Mesendoderm (in vitro differentiated cells): ENCODE results near the gene NMS.

Experiments
- DNase-seq: peaks from one replicate; pipeline ENCODE4 v3.0.0; 2013
- H2AK5ac ChIP-seq: 2 replicates; pipeline ENCODE4 v1.6.1; 2013; ENCODE audit warnings: low read length, inconsistent platforms
- H2BK120ac ChIP-seq: 2 replicates; pipeline ENCODE4 v1.6.1; 2013; ENCODE audit warnings: low read depth, mild to moderate bottlenecking, low read length, moderate library complexity, mixed read lengths
- H2BK15ac ChIP-seq: replicated peaks from 2 replicates; pipeline ENCODE4 v1.6.1; 2013; ENCODE audit warnings: low read depth, mild to moderate bottlenecking, moderate library complexity
- H2BK5ac ChIP-seq: 2 replicates; pipeline ENCODE4 v1.6.1; 2013; ENCODE audit warnings: low read length, inconsistent platforms
- H3K18ac ChIP-seq: 2 replicates; pipeline ENCODE4 v1.6.1; 2013; ENCODE audit warnings: mild to moderate bottlenecking, low read length, mixed read lengths
- H3K23ac ChIP-seq: one replicate; pipeline ENCODE4 v1.6.1; 2013; ENCODE audit warnings: low read length
- H3K27ac ChIP-seq: 2 replicates; pipeline ENCODE4 v1.5.1; 2013; ENCODE audit warnings: low read depth, mild to moderate bottlenecking, inconsistent platforms, low read length, moderate library complexity
- H3K27me3 ChIP-seq: 2 replicates; pipeline ENCODE4 v1.6.1; 2013; ENCODE audit warnings: low read length, control low read depth, mild to moderate bottlenecking, inconsistent platforms; ENCODE audit not compliant: insufficient read depth, poor library complexity
- H3K36me3 ChIP-seq: 2 replicates; pipeline ENCODE4 v1.6.1; 2013; ENCODE audit warnings: low read length, inconsistent platforms; ENCODE audit not compliant: control insufficient read depth, insufficient read depth
- H3K4ac ChIP-seq: one replicate; pipeline ENCODE4 v1.6.1; 2013; ENCODE audit warnings: low read depth, mild to moderate bottlenecking, low read length, moderate library complexity
- H3K4me1 ChIP-seq: 2 replicates; pipeline ENCODE4 v1.6.1; 2013; ENCODE audit warnings: low read depth, low read length, inconsistent platforms; ENCODE audit not compliant: control insufficient read depth
- H3K4me2 ChIP-seq: 2 replicates; pipeline ENCODE4 v1.6.1; 2013; ENCODE audit warnings: low read length
- H3K4me3 ChIP-seq: 2 replicates; pipeline ENCODE4 v1.5.1; 2013; ENCODE audit warnings: mild to moderate bottlenecking, low read length
- H3K56ac ChIP-seq: one replicate; pipeline ENCODE4 v1.6.1; 2013; ENCODE audit warnings: low read length
- H3K79me1 ChIP-seq: 2 replicates; pipeline ENCODE4 v1.6.1; 2013; ENCODE audit warnings: low read length, inconsistent platforms
- H3K79me2 ChIP-seq: 2 replicates; pipeline ENCODE4 v1.6.1; 2013; ENCODE audit warnings: mild to moderate bottlenecking, low read length; ENCODE audit not compliant: control insufficient read depth, insufficient read depth
- H3K9ac ChIP-seq: 2 replicates; pipeline ENCODE4 v1.6.1; 2013; ENCODE audit warnings: low read length, inconsistent platforms
- H4K5ac ChIP-seq: one replicate; pipeline ENCODE4 v1.6.1; 2013; ENCODE audit warnings: low read length
- H4K8ac ChIP-seq: one replicate; pipeline ENCODE4 v1.6.1; 2013; ENCODE audit warnings: low read depth, mild to moderate bottlenecking, control low read depth, low read length, moderate library complexity
- WGBS: extraction: QIAGEN DNeasy Blood & Tissue Kit; methylation state at CpG from one replicate; pipeline ENCODE4 v1.1.7; 2013; ENCODE audit warnings: low lambda C conversion rate, missing lambda C conversion rate; ENCODE audit not compliant: insufficient coverage; ENCODE audit errors: extremely low coverage; 5-methylcytosine and 5-hydroxymethylcytosine counted together

The NMS gene

DNA sequence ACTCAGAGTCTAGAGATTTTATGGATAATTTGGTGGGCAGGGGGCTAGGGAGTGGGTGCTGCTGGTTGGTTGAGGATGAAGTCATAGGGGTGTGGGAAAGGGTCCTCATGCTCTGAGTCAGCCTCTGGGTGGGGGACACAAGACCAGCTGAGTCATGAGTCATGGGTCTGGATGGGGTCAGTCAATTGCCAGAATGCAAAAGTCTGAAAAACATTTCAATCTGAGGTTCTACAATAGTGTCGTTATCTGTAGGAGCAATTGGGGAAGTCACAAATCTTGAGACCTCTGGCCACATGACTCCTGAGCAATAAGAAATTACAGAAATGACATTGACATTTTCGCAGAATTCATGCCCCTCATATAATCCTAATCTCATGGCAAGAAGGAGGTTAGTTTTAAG, 15.1 kb downstream of the NMS start:
- Histone ChIP-seq H3K27me3 (no peaks in the 10 kb centered on the region), H3K4me2 (no peak overlapping the region), H2BK5ac (no peak overlapping the region), H4K8ac (no peak overlapping the region), H3K4ac (no peak overlapping the region), H3K4me3 (no peak overlapping the region), H3K56ac (no peak overlapping the region), H3K4me1 (no peaks in the 10 kb centered on the region), H3K27ac (no peak overlapping the region), H3K79me1 (no peaks in the 10 kb centered on the region), H3K18ac (no peak overlapping the region), H3K36me3 (no peaks in the 10 kb centered on the region), H3K79me2 (no peaks in the 10 kb centered on the region), H4K5ac (no peak overlapping the region), H2BK120ac (no peak overlapping the region), H2BK15ac (no peak overlapping the region), H3K23ac (no peak overlapping the region), H3K9ac (no peak overlapping the region), H2AK5ac (no peak overlapping the region)
- no peak for DNase-seq
- WGBS = no CpG with 5 or more reads among the region's 2 CpGs

DNA sequence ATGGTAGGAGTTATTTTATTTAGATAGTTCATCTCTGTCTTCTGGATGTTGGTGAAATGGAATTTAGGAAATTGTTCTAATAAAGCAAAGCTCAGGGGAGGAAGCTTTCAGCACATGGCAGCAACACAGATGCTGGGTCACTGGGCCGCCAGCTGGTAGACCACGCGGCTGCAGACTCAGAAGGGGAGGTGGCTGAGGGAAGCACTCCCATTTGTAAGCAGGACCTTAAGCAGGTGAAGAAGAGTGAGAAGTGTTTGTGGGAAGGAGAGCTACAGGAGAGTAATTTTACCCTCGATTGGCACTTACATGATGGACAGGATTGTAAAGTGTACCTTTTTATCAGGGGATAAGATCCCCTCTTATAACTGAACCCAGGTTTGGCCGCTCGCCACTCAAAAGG, 24.4 kb downstream of the NMS start:
- DNase-seq = no peak
- no peak overlapping the region for H4K5ac ChIP-seq
- WGBS = no CpG with 5 or more reads among the region's 6 CpGs

DNA sequence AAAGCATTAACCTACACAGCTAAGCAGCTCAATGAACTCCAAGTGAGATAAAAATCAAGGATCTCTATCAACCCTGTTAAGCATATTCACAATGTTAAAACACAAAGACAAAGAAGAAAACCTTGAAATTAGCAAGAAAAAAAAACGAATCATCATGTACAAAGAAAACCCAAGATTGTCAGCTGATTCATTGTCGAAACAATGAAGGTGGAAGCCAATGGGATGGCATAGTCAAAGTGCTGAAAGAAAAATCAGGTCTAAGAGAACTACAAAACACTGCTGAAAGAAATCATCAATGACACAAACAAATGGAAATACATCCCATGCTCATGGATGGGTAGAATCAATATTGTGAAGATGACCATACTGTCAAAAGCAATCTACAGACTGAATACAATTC, 32.5 kb downstream of the NMS start:
- H3K79me2 ChIP-seq = no peaks in the 10 kb centered on the region
- H3K36me3 ChIP-seq = no peaks in the 10 kb centered on the region
- H3K56ac ChIP-seq = no peak overlapping the region
- H3K23ac ChIP-seq = no peak overlapping the region
- no CpG with 5 or more reads among the region's 2 CpGs for WGBS
- no peaks in the 10 kb centered on the region for H3K4me1 ChIP-seq
- DNase-seq = no peak
- no peak overlapping the region for H2BK15ac ChIP-seq
- no peak overlapping the region for H2BK120ac ChIP-seq
- H2BK5ac ChIP-seq = no peak overlapping the region
- H2AK5ac ChIP-seq = no peak overlapping the region
- H3K4ac ChIP-seq = no peak overlapping the region
- no peak overlapping the region for H3K4me2 ChIP-seq
- no peak overlapping the region for H4K8ac ChIP-seq
- no peak overlapping the region for H3K9ac ChIP-seq
- H4K5ac ChIP-seq = no peak overlapping the region
- no peak overlapping the region for H3K18ac ChIP-seq
- no peak overlapping the region for H3K27ac ChIP-seq
- H3K4me3 ChIP-seq = no peak overlapping the region
- H3K79me1 ChIP-seq = no peaks in the 10 kb centered on the region
- H3K27me3 ChIP-seq = no peaks in the 10 kb centered on the region

More for the DNA sequence above, 24.4 kb downstream of the NMS start:
- no peak overlapping the region for H3K9ac ChIP-seq
- H3K79me1 ChIP-seq = no peaks in the 10 kb centered on the region
- no peak overlapping the region for H3K4ac ChIP-seq
- no peak overlapping the region for H2AK5ac ChIP-seq
- H3K27me3 ChIP-seq = no peaks in the 10 kb centered on the region
- no peak overlapping the region for H3K4me3 ChIP-seq
- no peak overlapping the region for H3K4me2 ChIP-seq
- H2BK5ac ChIP-seq = no peak overlapping the region
- H3K27ac ChIP-seq = no peak overlapping the region
- no peaks in the 10 kb centered on the region for H3K79me2 ChIP-seq
- no peak overlapping the region for H3K56ac ChIP-seq
- no peak overlapping the region for H3K23ac ChIP-seq
- no peak overlapping the region for H2BK15ac ChIP-seq
- no peaks in the 10 kb centered on the region for H3K36me3 ChIP-seq
- no peak overlapping the region for H3K18ac ChIP-seq
- no peak overlapping the region for H2BK120ac ChIP-seq
- H4K8ac ChIP-seq = no peak overlapping the region
- H3K4me1 ChIP-seq = no peaks in the 10 kb centered on the region

DNA sequence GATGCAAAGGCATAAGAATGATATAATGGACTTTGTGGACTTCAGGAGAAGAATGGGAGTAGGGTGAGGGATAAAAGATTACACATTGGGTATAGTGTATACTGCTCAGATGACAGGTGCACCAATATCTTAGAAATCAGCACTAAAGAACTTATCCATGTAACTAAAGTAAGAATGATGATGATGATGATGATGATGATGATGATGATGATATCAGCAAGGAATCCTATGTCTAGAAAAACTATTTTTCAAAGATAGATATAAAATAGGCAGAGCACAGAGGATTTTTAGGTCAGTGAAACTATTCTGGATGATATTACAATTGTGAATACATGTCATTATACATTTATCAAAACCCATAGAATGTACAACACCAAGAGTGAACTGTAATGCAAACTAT, 34.3 kb downstream of the NMS start:
- Histone ChIP-seq H2BK5ac (no peak overlapping the region), H3K18ac (no peak overlapping the region), H2BK15ac (no peak overlapping the region), H3K79me2 (no peaks in the 10 kb centered on the region), H3K79me1 (no peaks in the 10 kb centered on the region), H3K56ac (no peak overlapping the region), H3K4me1 (no peaks in the 10 kb centered on the region), H3K23ac (no peak overlapping the region), H2AK5ac (no peak overlapping the region), H4K8ac (no peak overlapping the region), H3K27ac (no peak overlapping the region), H2BK120ac (no peak overlapping the region), H3K36me3 (no peaks in the 10 kb centered on the region), H3K4me3 (no peak overlapping the region), H3K9ac (no peak overlapping the region), H3K4ac (no peak overlapping the region), H4K5ac (no peak overlapping the region), H3K4me2 (no peak overlapping the region), H3K27me3 (no peaks in the 10 kb centered on the region)
- DNase-seq = no peak

DNA sequence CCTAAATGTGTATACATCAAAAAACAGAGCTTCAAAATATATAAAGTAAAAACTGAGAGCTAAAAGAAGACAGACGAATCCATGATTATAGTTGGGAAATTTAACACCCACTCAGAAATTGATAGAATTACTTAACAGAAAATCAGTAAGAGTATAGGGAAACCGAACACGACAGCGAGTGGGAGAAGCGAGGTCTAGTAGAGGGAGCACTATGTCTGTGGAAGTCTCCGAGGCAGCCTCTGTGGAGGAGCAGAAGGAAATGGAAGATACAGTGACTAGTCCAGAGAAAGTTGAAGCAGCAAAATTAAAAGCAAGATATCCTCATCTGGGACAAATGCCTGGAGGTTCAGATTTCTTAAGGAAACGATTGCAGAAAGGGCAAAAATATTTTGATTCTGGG, 38.8 kb downstream of the NMS start:
- Histone ChIP-seq H2BK15ac (no peak overlapping the region), H3K79me1 (no peaks in the 10 kb centered on the region), H3K4ac (no peak overlapping the region), H3K23ac (no peak overlapping the region), H3K9ac (no peak overlapping the region), H4K5ac (no peak overlapping the region), H3K18ac (no peak overlapping the region), H3K4me2 (no peak overlapping the region), H3K79me2 (no peaks in the 10 kb centered on the region), H4K8ac (no peak overlapping the region), H3K27ac (no peak overlapping the region), H2BK120ac (no peak overlapping the region), H2BK5ac (no peak overlapping the region), H3K4me3 (no peak overlapping the region), H3K36me3 (no peaks in the 10 kb centered on the region), H3K56ac (no peak overlapping the region), H2AK5ac (no peak overlapping the region), H3K4me1 (no peaks in the 10 kb centered on the region), H3K27me3 (no peaks in the 10 kb centered on the region)
- no peak for DNase-seq
- no CpG with 5 or more reads among the region's 7 CpGs for WGBS

DNA sequence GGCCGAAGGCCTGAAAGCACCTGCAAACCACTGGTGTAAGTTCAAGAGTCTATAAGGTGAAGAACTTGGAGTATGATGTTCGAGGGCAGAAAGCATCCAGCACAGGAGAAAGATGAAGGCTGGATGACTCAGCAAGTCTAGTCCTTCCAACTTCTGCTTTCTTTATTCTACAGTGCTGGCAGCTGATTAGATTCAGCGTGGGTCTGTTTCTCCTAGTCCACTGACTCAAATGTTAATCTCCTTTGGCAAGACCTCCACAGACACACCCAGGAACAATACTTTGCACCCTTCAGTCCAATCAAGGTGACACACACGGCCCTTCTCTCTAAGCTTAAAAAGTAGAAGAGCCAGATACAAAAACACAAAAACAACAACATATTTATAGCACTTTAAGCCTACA, 43.4 kb downstream of the NMS start:
- Histone ChIP-seq H3K18ac (no peak overlapping the region), H3K36me3 (no peaks in the 10 kb centered on the region)

More for the DNA sequence above, 43.4 kb downstream of the NMS start:
- no peak overlapping the region for H3K56ac ChIP-seq
- H3K79me2 ChIP-seq = no peaks in the 10 kb centered on the region
- H3K27me3 ChIP-seq = no peaks in the 10 kb centered on the region
- no peak overlapping the region for H4K5ac ChIP-seq
- no CpG with 5 or more reads among the region's 4 CpGs for WGBS
- no peak overlapping the region for H2BK5ac ChIP-seq
- no peak overlapping the region for H3K4me3 ChIP-seq
- H3K79me1 ChIP-seq = no peaks in the 10 kb centered on the region
- no peak overlapping the region for H3K27ac ChIP-seq
- no peak overlapping the region for H3K4me2 ChIP-seq
- H2BK120ac ChIP-seq = no peak overlapping the region
- H3K9ac ChIP-seq = no peak overlapping the region
- H2AK5ac ChIP-seq = no peak overlapping the region
- no peak overlapping the region for H3K4ac ChIP-seq
- H3K23ac ChIP-seq = no peak overlapping the region
- H4K8ac ChIP-seq = no peak overlapping the region
- no peak for DNase-seq
- no peak overlapping the region for H2BK15ac ChIP-seq
- H3K4me1 ChIP-seq = no peaks in the 10 kb centered on the region
